Suppressor macrophage treated with lipopolysaccharide for 1 hour (primary cell): ENCODE measurements around the gene PLA2G7.
"Not testable (repeated sequence)": the region's sequence is repeated elsewhere in the genome, so short reads cannot be mapped to it uniquely, and the experiment has no call there.

ENCODE experiments used
- DNase-seq, 3 donors: peaks; one replicate each; pipeline ENCODE4 v3.0.0-alpha.2; 2020 to 2022

The PLA2G7 gene

GRCh38 chr6:46734867-46735719 is at the start of gene PLA2G7:
TSS of gene PLA2G7 (minus strand) at chr6:46735375. CDS start at chr6:46722891, 12,484 bp downstream.
- peak; percentile 55 to 75 (median 57) for DNase-seq

GRCh38 chr6:46784535-46784934 is 49.4 kb upstream of the PLA2G7 start:
- no peak for DNase-seq

- DNase-seq: peak; percentile 92 to 95 (median 93)
Measured at GRCh38 chr6:46781478-46782378, 46.6 kb upstream of the PLA2G7 start.

- DNase-seq: peak in 2 of 3 donors; percentile 23 to 24
Measured at GRCh38 chr6:46777476-46778346, 42.5 kb upstream of the PLA2G7 start.

GRCh38 chr6:46776070-46776712 is 41.0 kb upstream of the PLA2G7 start:
- no peak for DNase-seq

GRCh38 chr6:46774736-46775135 is 39.6 kb upstream of the PLA2G7 start:
- DNase-seq: not testable (repeated sequence)

GRCh38 chr6:46773201-46773855 is 38.2 kb upstream of the PLA2G7 start:
- DNase-seq: peak; percentile 66 to 77 (median 67)

- peak; percentile 94 to 98 (median 97) for DNase-seq
Measured at GRCh38 chr6:46772762-46773161, 37.6 kb upstream of the PLA2G7 start.

GRCh38 chr6:46772016-46772415 is 36.8 kb upstream of the PLA2G7 start:
- DNase-seq: peak; percentile 20 to 36 (median 33)

GRCh38 chr6:46764961-46765360 is 29.8 kb upstream of the PLA2G7 start:
- no peak for DNase-seq

- not testable (repeated sequence) for DNase-seq
Measured at GRCh38 chr6:46764280-46764679, 29.1 kb upstream of the PLA2G7 start.

- DNase-seq: no peak
Measured at GRCh38 chr6:46763466-46763865, 28.3 kb upstream of the PLA2G7 start.

GRCh38 chr6:46760925-46761324 is 25.8 kb upstream of the PLA2G7 start:
- DNase-seq: peak in 1 of 3 donors; percentile 39

- DNase-seq: no peak
Measured at GRCh38 chr6:46758960-46759753, 24.0 kb upstream of the PLA2G7 start.

- peak; percentile 75 to 82 (median 79) for DNase-seq
Measured at GRCh38 chr6:46757214-46757596, 22.0 kb upstream of the PLA2G7 start.

- DNase-seq: peak; percentile 44 to 69 (median 60)
Measured at GRCh38 chr6:46756469-46757213, 21.5 kb upstream of the PLA2G7 start.

GRCh38 chr6:46755865-46756264 is 20.7 kb upstream of the PLA2G7 start:
- DNase-seq: no peak

- no peak for DNase-seq
Measured at GRCh38 chr6:46751658-46752057, 16.5 kb upstream of the PLA2G7 start.

GRCh38 chr6:46749731-46750130 is 14.6 kb upstream of the PLA2G7 start:
- no peak for DNase-seq
